Measurements from ENCODE around the gene TPCN1.

The TPCN1 gene

DNA sequence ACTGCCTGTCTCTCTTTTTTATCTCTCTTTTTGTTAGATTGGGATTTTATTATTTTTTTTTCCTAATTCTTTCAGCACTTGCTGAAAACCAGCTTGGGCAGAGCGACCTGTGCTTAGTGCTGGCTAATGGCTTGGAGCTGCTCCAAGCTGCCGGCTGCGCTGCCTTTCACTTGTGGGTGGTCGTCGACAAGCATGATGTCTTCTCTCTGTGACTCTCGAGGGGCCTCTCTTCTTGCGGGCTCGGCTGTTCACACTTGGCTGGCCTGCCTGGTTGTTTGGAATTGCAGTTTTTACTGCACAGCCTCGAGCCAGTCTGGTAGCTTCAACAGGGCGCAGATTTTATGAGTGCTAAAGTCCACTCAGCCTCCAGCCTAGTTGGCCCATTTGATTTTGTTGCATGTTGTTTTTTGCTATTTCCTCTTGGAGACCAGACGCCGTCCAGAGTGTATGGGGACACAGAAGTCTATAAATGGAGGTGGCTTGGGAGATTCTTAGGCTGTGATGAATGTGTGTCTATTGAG, 18.6 kb downstream of the TPCN1 start:
- DNase-seq, result no peak

DNA sequence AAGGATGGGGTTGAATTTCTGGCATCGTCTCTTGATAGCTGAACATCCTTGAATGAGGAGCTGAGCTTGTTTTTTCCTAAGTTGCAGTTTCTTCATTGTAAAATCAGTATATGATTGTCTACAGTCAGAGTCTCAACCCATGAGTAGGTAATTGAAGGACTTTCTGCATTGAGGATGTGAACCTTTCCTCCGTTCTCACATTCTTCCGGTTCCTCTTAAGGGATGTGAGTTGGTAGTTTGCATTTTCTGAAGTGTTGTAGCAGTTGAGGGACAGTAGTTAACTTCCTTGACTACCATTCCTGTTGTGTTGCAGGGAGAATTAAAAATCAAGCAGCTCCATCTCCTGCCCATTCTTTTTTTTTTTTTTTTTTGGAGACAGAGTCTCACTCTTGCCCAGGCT, 19.1 kb downstream of the TPCN1 start:
- no peak for DNase-seq

DNA sequence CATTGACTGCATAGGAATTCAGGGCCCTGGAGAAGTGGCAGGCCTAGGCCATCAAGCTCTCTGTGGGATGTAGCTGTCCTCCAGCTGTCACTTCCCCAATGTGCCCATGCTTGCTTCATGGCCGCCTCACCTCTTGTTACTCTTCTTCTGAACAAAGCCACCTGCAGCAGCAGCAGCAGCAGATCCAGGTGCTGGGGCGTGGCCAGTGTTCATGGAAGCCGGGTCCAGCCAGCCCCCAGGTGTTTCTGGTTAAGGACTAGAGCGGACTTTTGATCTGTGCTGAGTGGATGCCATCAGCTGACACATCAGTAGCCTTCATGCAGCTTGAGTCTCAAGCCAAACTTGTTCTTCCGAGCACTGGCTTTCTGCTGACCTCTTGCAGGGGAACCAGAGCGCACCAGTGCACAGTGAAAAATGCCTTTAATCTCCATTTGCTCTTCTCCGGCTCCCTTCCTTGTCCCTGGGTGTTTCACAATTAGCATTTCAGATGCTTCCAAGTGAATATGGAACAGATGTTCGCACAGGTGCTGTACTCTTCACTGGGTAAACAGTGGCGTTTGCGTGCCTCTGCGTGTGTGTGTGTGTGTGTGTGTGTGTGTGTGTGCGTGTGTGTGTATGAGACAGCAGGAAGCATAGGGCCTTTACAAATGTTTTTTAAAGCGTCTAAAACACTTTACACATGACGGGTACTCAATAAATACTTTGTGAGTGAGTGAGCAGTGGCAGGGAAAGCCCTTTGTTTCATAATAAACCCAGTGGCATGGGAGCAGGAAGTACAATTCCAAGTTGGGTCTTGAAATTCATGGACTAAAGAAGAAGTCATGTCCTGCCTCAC, 20.1 kb downstream of the TPCN1 start:
- peak in 8 of 58 donors; percentile 18 to 65 (median 22) for DNase-seq

DNA sequence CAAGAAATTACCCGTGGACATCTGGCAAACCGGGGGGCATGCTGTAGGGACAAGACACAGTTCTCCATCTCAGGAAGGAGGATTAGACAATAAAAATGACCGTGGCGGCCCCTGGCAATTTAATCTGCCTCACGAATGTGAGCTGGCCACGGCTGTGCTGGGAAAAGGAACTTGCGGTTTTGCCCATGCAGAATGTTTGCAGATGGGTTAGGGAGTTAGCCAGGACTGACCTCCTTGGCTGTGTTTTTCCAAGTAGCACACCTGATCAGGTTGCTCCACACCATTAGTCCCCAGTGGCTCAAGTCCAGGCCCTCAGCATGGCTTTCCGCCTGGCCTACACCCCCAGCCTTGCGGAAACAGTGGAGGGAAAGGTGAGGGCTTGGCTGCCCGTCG, 20.8 kb downstream of the TPCN1 start:
- peak in 2 of 58 donors; percentile 12 to 13 for DNase-seq

DNA sequence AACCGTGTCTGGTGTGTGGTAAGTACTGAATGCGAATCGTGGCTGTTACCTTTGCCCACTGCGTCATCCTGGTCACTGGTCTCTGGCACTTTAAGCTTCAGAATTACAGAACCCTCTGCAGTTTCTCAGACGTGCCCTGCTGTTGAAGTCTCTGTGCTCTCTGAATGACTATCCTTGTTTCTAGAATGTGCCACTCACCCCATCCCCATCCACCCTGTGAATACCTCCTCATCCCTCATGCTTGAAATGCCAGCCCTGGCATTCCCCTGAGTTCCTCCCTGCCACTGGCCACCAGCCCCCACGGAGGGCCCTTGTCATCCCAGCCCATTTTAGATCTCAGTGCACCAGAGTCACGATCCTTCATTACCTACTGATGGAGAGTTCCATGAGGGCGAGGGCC, 21.3 kb downstream of the TPCN1 start:
- no peak for DNase-seq

DNA sequence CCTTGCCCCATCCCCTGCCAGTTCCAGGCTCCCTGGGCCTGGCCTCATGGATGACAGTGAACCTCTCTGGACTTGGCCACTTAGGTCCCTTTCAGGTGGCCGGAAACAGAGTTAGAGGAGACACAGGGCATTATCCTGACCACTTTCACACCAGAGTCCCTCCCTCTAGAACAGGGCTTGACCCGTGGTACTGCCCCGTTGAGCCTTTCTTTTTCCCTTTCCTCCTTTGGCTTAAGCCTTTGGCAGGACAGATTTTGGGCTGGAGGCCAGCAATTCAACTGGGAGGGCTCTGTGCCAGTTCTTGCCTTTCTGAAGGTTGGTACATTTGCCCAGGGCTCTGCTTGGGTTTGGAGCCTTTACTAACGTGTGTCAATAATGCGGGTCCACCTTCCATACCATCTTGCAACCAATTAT, 22.8 kb downstream of the TPCN1 start:
- peak in 53 of 58 donors; percentile 34 to 94 (median 76) for DNase-seq

DNA sequence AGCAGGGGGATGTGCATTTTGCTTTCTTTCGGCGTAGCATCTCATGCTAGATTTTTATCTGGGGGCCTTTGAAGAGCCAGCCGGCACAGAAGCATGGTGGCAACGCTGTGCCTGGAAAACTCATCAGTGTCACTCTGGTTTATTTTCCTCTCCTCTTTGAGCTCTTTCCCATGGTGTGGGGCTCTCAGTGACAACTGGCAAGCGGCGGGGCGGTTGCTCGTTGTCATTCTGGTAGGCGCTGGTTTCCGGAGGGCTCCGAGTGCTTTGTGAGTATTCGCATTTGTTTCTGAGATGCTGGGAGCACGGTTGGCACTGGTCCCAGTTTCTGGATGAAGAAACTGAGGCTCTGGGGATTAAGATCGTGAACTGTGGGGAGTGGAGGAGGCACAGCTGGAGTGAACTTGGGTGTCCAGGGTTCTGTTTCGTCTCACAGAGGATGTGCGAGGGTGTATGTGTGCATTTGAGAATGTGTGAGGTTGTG, 23.3 kb downstream of the TPCN1 start:
- peak in 35 of 58 donors; percentile 12 to 73 (median 48) for DNase-seq

DNA sequence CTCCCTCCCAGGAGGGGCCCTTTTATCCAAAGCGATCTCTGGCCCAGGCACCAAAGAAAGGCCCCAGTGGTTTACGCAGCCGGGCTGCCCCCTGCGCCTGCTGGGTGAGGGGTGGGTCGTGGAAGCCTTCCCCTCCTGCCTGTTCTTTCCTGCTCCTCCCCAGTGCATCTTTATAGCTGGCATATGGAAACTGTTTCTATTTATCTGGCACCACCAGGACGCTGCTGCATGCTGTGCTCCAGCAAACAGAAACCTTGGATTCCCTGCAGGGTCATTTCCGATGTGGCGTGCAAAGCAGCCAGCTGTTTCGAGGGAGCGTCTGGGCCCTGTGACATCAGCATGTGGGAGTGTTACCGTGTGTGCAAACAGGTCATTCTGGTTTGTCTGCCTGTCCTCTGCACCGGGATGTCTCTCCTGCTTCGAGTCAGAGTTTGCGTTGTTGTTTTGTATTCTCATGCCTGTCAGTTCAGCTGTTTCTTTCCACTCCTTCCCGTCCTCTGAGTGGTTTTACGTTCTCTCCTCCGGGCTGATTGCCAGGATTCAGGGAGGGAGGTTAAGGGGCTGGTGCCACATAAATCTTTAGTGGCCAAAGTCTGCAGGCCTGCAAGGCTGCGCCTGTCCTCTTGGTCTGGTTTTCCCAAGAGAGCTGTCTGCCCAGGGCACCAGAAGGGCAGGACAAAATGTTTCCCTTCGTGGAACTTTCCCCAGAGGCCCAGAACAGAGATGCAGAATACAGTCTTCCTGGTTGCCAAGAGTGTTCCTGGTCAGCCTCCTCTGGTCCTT, 24.6 kb downstream of the TPCN1 start:
- peak in 45 of 58 donors; percentile 20 to 82 (median 49) for DNase-seq

DNA sequence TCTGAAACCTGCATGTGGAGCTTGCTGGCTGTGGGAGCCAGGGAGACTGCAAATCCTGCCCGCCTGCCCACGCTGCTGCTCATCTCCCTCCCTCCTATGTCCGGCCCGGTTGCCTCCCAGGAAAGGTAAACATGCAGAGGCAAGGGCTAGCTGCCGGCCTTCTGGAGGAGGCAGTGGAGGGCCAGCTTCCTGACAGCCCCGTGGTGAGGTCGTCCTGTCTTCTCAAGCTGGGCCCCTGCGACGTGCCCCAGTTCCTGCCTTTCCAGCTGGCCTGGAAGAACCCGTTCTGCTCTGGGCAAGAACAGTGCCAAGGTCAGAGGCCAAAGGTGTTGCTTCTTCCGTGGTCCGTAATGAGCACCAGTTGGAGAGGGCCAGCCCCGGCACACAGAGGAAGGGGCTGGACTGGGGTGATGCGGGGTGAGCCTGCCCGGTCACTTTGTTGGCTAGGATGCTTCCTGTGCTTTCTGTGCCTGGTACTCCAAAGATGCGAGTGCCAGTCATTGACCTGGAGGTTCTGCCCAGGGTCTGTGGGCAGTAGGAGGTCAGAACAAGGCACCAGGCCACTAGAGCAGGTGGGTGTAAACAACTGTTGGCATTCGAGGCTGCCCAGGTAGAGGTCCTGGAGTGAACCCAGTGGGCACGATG, 25.3 kb downstream of the TPCN1 start:
- DNase-seq, result peak in 8 of 58 donors; percentile 21 to 71 (median 42)

DNA sequence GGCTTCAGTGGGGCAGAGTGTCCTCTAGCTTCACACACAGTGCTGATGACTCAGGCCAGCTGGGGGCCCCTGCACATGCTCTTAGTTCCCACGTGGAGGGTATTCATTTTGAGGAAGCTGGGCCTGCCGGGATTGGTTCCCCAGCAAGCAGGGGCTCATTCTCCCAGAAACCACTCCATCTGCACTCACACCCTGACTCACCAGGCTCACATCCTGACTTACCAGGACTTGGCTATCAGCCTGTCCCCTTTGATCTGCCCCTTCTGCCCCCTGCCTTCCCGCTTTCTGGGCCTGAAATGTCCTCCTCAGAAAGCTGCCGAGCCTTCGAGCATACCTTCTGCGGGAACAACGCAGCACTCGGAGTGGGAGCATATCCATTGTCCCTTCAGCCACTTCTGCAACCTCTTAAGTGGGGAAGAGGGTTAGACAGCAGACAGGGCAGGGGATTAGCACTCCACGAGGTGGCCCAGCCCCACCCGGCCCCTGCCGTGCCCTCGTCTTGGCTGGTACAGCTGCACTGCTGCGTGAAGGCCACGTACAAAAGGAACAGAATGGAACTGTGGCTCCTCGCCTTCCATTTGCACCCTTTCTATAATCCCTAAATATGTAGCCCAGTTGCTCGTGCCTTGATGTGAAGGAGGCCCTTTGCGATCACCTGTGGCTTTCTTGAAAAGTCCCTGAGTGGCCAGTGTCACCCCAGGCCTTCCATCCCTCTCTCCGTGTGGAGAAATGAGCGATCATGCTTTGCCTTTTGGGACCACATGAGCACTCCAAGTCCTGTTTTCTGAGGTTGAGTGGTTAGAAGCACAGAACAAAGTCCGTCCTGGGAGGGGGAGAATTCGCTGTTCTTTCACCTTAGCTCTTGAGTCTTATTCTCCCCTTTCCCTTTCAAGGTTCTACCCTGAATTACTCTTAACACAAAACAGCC, 26.1 kb downstream of the TPCN1 start:
- peak in 3 of 58 donors; percentile 17 to 49 (median 43) for DNase-seq

DNA sequence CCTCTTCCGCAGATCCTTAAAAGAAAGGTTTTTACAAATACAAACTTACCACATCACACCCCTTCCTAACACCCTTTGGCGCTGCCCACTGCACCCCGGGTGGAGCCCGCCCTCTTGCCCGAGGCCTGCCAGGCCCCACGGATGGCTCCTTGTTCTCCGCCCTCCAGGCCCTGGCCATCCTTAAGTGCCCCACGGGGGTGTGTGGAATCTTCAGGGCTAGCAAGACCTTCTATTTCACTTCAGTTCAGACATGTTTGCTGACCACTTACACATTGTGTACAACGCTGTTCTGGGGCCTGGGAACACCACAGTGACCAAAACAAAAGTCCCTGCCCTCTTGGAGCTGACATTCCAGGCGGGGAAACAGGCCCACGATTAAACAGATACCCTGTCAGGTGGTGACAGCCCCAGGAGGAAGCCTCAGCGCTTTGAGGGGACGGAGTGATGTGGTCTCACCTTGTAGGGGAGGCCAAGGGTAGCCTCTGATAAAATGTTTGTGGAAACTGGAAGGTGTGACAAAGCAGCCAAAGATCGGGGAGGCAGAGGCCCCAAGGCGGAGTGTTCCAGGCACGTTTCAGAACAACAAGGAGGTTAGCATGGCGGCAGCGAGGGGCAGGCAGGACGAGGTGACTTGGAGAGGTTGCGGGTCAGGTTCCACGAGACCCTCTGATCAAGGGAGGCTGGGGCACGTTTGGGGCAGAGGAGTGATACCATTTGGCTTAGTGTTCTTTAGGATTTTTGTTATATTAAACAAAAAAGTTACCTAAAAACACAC, 27.0 kb downstream of the TPCN1 start:
- DNase-seq, result no peak

DNA sequence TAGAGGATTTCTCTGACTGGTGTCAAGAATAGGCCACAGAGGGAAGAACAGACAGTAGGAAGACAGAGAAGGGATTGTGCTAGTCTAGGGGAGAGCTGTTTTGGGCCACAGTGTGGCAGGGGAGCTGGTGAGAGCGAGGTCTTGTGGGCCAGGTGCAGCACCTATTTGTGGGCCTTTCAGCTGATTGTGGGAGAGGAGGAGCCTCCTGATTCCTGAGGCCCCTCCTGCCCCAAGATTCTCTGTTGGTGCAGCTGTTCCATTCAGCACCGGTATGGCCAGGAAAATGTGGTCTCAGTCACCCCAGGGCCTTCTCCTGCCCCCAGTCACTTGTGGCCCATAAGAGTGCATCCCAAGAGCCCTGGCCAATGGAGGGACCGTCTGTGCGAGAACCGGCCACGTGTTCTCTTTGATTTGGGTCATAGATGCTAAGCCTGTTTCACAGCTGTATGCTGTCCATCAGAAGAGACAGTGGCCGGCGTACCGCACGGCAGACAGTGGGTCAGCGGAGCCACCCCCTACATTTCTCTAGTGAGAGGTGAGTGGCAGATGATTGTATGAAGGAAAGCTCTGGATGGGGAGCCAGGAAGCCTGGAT, 27.7 kb downstream of the TPCN1 start:
- no peak for DNase-seq

DNA sequence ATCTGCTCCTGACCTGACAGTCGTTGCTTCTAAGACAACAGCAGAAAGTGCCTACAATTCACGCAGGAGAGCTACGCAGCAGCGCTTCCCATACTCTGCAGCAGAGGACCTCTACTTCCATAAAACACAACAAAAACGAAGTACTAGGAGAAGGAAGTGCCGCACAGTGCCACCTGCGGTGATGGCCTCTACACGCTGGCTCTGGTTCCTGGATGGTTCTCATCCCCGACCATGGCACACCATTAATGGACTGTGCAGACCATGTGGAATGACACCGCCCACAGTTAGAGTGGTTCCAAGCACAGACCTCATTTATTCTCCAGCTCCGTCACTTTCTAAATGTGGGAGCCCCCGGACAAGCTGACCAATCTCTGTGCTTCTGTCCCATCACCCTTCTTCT, 28.3 kb downstream of the TPCN1 start:
- DNase-seq, result no peak

DNA sequence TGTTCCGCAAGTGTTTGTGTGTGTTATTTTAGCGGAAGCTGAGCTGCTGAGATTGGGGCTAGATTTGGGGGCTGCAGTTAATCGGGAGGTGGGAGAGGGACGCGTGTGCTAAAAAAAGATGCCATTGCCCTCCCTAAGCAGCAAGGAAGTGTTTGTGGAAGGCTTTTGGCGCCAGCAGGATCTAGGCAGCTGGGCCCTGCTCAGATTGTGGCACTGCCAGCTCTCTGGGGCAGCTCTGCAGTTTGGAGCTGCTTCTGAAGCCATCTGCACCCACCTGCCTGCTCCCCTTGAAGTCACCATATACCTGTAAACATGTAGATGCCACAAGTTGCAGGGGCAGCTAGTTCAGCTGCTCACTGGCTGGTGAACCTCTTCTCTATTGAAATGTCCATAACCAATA, 28.8 kb downstream of the TPCN1 start:
- DNase-seq, result no peak

DNA sequence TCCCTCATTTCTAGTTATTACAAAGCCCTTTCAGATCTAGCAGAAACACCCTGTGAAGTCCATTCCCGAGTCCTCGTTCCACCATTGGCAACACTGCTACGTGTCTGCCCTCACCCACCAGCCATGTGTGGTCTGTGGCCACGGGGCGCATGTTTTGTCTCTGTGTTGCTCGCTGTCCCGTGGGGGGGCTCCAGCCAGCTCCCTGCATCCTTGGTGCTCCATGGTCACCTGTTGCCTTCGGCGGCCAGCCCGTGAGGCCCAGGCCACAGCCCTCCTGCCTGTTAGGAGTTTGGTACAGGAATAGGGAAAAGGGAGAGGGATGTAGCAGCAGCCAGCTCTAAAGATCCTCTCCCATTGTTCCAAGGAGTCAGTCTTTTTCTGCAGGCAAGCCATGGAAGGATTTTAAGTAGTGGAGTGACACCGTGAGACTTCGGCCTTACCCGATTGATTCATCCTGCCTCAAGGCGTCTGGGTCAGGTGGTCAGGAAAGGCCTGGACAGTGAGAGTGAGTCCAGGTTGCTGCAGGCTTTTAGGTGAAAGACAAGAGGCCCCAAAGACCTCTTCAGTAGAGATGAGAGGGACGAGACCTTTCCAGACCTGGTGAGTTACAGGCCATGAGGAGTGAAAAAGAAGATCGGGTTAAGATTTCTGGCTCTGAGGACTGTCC, 30.3 kb downstream of the TPCN1 start:
- DNase-seq, result no peak

DNA sequence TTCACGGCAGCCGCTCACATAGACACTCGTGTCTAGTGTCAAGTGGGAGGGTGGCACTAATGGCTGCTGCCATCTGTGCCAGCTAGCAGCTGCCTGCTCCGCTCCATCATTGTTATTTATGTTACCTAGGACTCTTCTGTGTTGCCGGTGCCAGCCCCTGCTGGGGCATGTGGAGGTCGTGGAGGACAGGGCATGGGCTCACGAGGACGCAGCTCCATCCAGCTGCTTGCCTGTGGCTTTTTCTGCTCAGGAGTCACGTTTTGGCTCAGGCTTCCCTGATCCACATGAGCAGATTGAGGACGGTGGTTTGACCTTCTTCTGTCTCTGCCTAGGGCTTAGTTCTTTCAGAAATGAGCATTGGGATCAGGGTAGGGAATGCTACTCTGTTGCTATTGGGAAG, 31.2 kb downstream of the TPCN1 start:
- DNase-seq, result no peak

DNA sequence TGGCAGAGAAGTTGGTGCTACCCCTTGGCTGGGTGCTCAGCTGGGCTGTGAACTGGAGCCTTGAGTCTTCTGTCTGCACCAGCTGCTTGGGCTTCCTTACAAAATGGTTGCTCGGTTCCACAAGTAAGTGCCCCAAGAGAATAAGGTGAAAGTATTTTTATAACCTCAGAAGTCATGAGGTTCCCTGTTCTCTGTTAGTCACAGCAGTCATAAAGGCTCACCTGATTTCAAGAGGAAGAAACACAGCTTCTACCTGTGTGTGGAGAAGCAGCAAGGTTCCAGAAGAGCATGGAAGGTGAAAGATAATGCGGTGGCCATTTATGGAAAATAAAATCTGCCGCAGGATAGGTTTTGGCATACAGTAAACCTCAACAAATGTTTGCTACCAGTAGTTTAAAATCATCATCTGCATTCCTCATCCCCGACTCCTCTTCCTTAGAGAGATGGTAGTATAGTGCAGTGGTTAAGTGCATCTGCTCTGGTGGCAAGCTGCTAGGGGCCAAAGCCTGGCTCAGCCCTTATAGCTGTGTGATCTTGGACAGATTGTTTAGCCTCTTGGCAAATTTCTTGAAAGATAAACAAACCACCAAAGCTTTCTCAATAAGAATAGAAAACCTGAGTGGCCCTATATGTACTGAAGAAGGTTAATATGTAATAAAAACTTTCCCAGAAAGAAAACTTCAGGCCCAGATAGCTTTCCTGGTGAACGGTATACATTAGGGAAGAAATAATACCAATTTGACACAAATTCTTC, 32.4 kb downstream of the TPCN1 start:
- no peak for DNase-seq

DNA sequence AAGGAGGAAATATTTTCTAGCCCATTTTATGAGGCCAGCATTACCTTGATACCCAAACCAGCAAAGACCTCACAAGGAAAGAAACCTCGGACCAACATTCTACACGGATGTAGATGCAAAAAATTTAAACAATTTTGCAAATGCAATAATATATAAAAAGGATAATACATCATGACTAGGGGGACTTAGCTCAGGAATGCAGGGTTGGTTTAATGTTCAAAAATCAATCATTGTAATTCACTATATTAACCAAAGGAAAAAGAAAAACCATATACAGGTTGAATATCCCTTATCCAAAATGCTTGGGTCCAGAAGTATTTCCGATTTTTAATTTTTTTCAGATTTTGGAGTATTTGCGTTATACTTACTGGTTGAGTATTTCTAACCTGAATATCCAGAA, 33.0 kb downstream of the TPCN1 start:
- DNase-seq, result no peak

Measured in anterior cingulate cortex (tissue), 58 donors.